Glutamatergic neuron (in vitro differentiated cells): Measurements from ENCODE around the gene TAP1. TPM values are rescaled to one million over a fixed set of nuclear protein-coding genes. Genes with fewer than 3 reads are reported as not detected.
A peak's percentile ranks its signal among the peaks of the same experiment; 100 is the strongest.

Source experiments
- DNase-seq: peaks from one replicate; pipeline ENCODE4 v3.0.0; 2022
- H3K27ac Mint-ChIP-seq: one replicate; pipeline ENCODE4 v1.8.0; 2020; ENCODE audit warnings: mild to moderate bottlenecking, mixed read lengths, inconsistent platforms; ENCODE audit not compliant: unreplicated experiment
- H3K27me3 Mint-ChIP-seq: one replicate; pipeline ENCODE4 v1.8.0; 2020; ENCODE audit warnings: mild to moderate bottlenecking, moderate library complexity, mixed read lengths, inconsistent platforms; ENCODE audit not compliant: unreplicated experiment
- H3K36me3 Mint-ChIP-seq: one replicate; pipeline ENCODE4 v1.8.0; 2020; ENCODE audit warnings: mild to moderate bottlenecking, mixed read lengths, inconsistent platforms; ENCODE audit not compliant: unreplicated experiment
- H3K4me1 Mint-ChIP-seq: one replicate; pipeline ENCODE4 v1.8.0; 2020; ENCODE audit warnings: mild to moderate bottlenecking, low read depth, mixed read lengths, inconsistent platforms; ENCODE audit not compliant: unreplicated experiment
- H3K4me3 Mint-ChIP-seq: one replicate; pipeline ENCODE4 v1.8.0; 2020; ENCODE audit warnings: mild to moderate bottlenecking, mixed read lengths, inconsistent platforms; ENCODE audit not compliant: unreplicated experiment
- H3K9me3 Mint-ChIP-seq: one replicate; pipeline ENCODE4 v1.8.0; 2020; ENCODE audit warnings: mild to moderate bottlenecking, moderate library complexity, mixed read lengths, inconsistent platforms; ENCODE audit not compliant: unreplicated experiment
- total RNA-seq: library from RNA; stranded (reverse); fragmentation: NEBNext Ultra II Directional; extraction: Animal tissue kit (Norgen Biotek cat#: 25700); gene quantifications from one replicate; pipeline ENCODE4 v1.2.1, GENCODE V29; 2021; ENCODE audit not compliant: unreplicated experiment
- TF ChIP-seq, protein P1 (sequence below): fragments of 200-600 bp; sonication (generic); IDR thresholded peaks from one replicate; pipeline ENCODE4 v1.5.0; 2021; ENCODE audit not compliant: partially characterized antibody, unreplicated experiment

Gene TAP1
- total RNA-seq, 1 donor from 2014 or later: 0.25 TPM

DNA sequence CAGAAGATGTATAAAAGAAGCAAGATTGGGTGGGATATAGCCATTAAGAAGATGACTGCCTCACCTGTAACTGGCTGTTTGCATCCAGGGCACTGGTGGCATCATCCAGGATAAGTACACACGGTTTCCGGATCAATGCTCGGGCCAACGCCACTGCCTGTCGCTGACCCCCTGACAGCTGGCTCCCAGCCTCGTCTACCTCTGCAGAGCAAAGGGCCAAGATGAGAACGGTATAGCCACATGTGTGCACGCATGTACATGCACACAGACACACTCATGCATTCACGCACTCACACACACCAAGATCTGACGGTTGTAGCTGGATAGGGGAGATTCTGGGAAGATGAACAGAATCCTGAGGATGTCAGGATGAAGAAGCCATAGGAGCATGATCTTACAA, 6.5 kb downstream of the TAP1 start:
- H3K9me3 Mint-ChIP-seq: peaks cover 10% of the 10 kb centered on the region
- peaks cover 26% of the 10 kb centered on the region for H3K27me3 Mint-ChIP-seq
- H3K27ac Mint-ChIP-seq: no peak overlapping the region
- peaks cover 5% of the 10 kb centered on the region for H3K4me1 Mint-ChIP-seq
- H3K4me3 Mint-ChIP-seq: no peak overlapping the region
- TF ChIP-seq, protein P1, sequence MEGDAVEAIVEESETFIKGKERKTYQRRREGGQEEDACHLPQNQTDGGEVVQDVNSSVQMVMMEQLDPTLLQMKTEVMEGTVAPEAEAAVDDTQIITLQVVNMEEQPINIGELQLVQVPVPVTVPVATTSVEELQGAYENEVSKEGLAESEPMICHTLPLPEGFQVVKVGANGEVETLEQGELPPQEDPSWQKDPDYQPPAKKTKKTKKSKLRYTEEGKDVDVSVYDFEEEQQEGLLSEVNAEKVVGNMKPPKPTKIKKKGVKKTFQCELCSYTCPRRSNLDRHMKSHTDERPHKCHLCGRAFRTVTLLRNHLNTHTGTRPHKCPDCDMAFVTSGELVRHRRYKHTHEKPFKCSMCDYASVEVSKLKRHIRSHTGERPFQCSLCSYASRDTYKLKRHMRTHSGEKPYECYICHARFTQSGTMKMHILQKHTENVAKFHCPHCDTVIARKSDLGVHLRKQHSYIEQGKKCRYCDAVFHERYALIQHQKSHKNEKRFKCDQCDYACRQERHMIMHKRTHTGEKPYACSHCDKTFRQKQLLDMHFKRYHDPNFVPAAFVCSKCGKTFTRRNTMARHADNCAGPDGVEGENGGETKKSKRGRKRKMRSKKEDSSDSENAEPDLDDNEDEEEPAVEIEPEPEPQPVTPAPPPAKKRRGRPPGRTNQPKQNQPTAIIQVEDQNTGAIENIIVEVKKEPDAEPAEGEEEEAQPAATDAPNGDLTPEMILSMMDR: no peak
- peaks cover 6% of the 10 kb centered on the region for H3K36me3 Mint-ChIP-seq
- DNase-seq: no peak

DNA sequence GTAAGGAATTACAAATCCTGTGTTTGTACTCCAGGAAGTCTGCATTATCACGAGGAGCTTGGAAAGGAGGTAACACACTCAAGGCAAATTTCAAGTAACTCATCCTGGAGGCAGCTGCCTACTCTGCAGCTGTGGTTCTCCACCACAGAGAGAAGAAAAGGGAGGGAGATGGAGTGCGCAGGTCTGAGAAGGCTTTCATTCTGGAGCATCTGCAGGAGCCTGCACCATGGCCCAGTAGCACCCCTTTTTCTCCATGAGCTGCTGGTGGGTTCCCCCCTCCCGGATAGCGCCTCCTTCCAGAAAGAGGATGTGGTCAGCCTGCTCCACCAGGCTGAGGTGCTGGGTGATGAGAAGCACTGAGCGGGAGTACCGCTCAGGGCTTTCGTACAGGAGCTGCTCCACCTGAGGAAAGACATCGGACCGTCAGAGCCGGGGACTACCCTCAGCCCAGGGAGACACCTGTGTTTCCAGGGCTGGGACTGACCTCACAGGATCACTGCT, 8.1 kb downstream of the TAP1 start:
- H3K27me3 Mint-ChIP-seq: peaks cover 18% of the 10 kb centered on the region
- DNase-seq: no peak

DNA sequence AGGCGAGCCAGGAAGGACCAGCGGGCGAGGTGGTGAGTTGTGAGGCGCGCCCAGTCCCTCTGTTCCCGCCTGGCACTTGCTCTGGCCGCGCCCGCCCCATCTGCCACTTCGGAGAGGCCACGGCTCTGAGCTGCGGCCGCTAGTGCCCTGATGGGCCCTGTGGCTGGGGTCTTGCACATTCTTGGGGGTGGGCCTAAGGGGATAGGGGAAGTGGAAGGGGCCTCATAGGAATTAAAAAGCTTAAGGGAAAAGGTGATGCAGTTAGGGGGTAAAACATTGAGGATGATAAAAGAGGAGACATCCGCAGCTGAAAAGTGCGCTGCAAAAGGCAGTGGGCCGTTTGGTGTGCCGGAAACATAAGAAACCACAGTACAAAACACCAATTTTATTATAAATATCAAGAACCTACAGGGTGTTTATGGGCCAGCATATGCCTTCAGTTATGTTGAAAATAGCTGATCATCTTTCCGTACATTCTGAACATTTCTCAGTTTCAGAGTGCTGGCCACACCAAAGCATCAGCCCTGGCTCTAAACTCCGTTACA, 8.6 kb downstream of the TAP1 start:
- peaks cover 15% of the 10 kb centered on the region for H3K27me3 Mint-ChIP-seq
- DNase-seq: no peak
- peaks cover 5% of the 10 kb centered on the region for H3K4me1 Mint-ChIP-seq
- H3K27ac Mint-ChIP-seq: no peak overlapping the region
- no peaks in the 10 kb centered on the region for H3K36me3 Mint-ChIP-seq
- H3K9me3 Mint-ChIP-seq: peaks cover 5% of the 10 kb centered on the region
- TF ChIP-seq, protein P1: no peak
- peak overlapping the region; percentile 94 for H3K4me3 Mint-ChIP-seq

More for the DNA sequence above, 8.1 kb downstream of the TAP1 start:
- H3K36me3 Mint-ChIP-seq: peaks cover 2% of the 10 kb centered on the region
- no peak overlapping the region for H3K27ac Mint-ChIP-seq
- H3K9me3 Mint-ChIP-seq: peaks cover 6% of the 10 kb centered on the region
- TF ChIP-seq, protein P1: no peak
- peaks cover 5% of the 10 kb centered on the region for H3K4me1 Mint-ChIP-seq
- H3K4me3 Mint-ChIP-seq: peak overlapping the region; percentile 94

DNA sequence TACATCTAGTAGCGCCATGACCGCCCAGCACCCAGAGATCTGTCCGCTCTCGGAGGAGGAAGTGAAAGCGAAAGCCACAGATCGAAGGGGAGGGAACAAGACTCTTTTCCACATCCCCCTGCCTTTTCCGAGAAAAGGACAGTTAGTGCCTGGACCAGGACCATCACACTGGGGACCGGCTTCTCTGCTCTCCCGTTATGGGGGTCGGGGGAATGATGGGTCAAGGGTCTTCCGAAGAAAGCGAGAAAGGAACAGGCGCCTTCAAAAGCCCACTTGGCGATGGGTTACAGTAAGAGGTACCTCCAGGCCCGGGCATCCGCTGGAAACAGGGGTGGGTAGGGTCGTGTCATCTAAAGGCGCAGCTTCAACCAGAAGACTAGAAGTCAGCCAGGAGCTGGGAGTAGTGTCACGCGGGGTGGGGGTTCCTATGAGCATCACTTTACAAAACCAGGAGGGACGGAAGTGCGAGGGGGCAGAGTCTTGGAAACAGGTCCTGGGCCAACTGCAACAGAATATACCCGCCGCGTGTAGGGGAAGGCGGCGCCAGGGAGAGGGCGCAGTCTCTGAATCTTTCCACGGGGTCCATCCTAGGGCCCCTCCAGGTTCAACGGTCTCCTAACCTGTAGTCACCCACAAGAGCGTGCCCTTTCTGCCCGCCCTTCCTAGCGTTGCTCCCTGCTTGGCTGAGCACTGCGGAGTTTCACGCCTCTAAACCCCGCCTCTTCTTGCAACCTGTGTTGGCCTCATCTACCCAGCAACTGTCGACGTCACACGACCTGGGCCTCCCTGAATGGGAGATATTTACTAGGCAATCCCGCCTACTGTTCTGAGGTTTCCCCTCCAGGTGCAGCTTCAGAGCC, 9.3 kb downstream of the TAP1 start, which contains the start of gene PSMB8:
Gene PSMB8, minus strand, starts transcription at position 69 of the 860 bp plus-strand sequence. Its CDS starts 51 bp downstream, at position 18.
- DNase-seq: peak; percentile 93
- Mint-ChIP-seq H3K9me3 (peaks cover 3% of the 10 kb centered on the region), H3K27ac (no peak within 1 kb of the TSS), H3K36me3 (no peaks in the 10 kb centered on the region), H3K4me3 (peak within 1 kb of the TSS; percentile 94), H3K27me3 (peaks cover 15% of the 10 kb centered on the region), H3K4me1 (peaks cover 5% of the 10 kb centered on the region)
- TF ChIP-seq, protein P1: no peak
